A673 (cell line): ENCODE data around the gene GRIPAP1. TPM values are rescaled to one million over a fixed set of nuclear protein-coding genes. Genes with fewer than 3 reads are reported as not detected.
A peak's percentile ranks its signal among the peaks of the same experiment; 100 is the strongest.

ENCODE experiments used
- BruUV-seq: library from RNA; stranded (reverse); fragments of 400-500 nt; replicated peaks from 2 replicates; lab custom pipeline; 2021; lab: Mats Ljungman, UMichigan
- CTCF ChIA-PET: fragments of 300-600 bp; sonication (Branson Sonifier 250); formaldehyde crosslinking; loops from one replicate; lab custom pipeline; 2022; ENCODE audit warnings: antibody characterized with exemption; lab: Charles Lee
- POLR2A ChIA-PET: fragments of 300-600 bp; sonication (Branson Sonifier 250); formaldehyde crosslinking; loops from one replicate; lab custom pipeline; 2022; ENCODE audit warnings: antibody characterized with exemption; ENCODE audit not compliant: low non-redundant PET; lab: Charles Lee
- DNase-seq: peaks from one replicate; pipeline ENCODE4 v3.0.0-alpha.2; 2015; ENCODE audit warnings: low spot score
- H3K27ac ChIP-seq: fragments of 200-600 bp; sonication (generic); 2 replicates; pipeline ENCODE4 v1.5.1; 2016; ENCODE audit warnings: mixed run types, low read depth, mild to moderate bottlenecking, mixed read lengths, antibody characterized with exemption, low read length; ENCODE audit not compliant: poor library complexity, severe bottlenecking
- H3K27me3 ChIP-seq: fragments of 200-600 bp; sonication (generic); replicated peaks from 2 replicates; pipeline ENCODE4 v1.6.1; 2017; ENCODE audit warnings: mixed run types, low read depth, mild to moderate bottlenecking, mixed read lengths, antibody characterized with exemption, low read length; ENCODE audit not compliant: insufficient read depth, poor library complexity
- H3K36me3 ChIP-seq: fragments of 200-600 bp; sonication (generic); 2 replicates; pipeline ENCODE4 v1.6.1; 2016; ENCODE audit warnings: mixed run types, mild to moderate bottlenecking, mixed read lengths, antibody characterized with exemption, low read length; ENCODE audit not compliant: insufficient read depth, poor library complexity, severe bottlenecking
- H3K4me1 ChIP-seq: fragments of 200-600 bp; sonication (generic); 2 replicates; pipeline ENCODE4 v1.6.1; 2017; ENCODE audit warnings: mixed run types, mild to moderate bottlenecking, mixed read lengths, antibody characterized with exemption, low read length; ENCODE audit not compliant: insufficient read depth, poor library complexity, severe bottlenecking
- H3K4me3 ChIP-seq: fragments of 200-600 bp; sonication (generic); 2 replicates; pipeline ENCODE4 v1.5.1; 2016; ENCODE audit warnings: low read depth, mixed run types, mild to moderate bottlenecking, mixed read lengths, low read length; ENCODE audit not compliant: poor library complexity, severe bottlenecking
- H3K9me3 ChIP-seq: fragments of 200-600 bp; sonication (generic); 2 replicates; pipeline ENCODE4 v1.6.1; 2016; ENCODE audit warnings: mixed run types, low read depth, mild to moderate bottlenecking, mixed read lengths, antibody characterized with exemption, low read length; ENCODE audit not compliant: poor library complexity, severe bottlenecking
- EZH2 ChIP-seq: fragments of 200-600 bp; sonication (generic); IDR thresholded peaks from 2 replicates; pipeline ENCODE4 v1.6.1; 2017; ENCODE audit warnings: borderline replicate concordance, low read depth, mild to moderate bottlenecking, mixed read lengths, antibody characterized with exemption, low read length; ENCODE audit not compliant: poor library complexity, severe bottlenecking
- intact Hi-C: fragments of 100-400 bp; cut with micrococcal nuclease; formaldehyde crosslinking; loops from one replicate; pipeline ENCODE4 v1.10.0; 2022; ENCODE audit not compliant: unreplicated experiment
- total RNA-seq: library from RNA; stranded (reverse); gene quantifications from 2 replicates; pipeline ENCODE4 v1.2.3, GENCODE V29; 2021
- TF ChIP-seq, protein P1 (sequence below): fragments of 300-800, 200-600 bp; sonication (generic); conservative IDR thresholded peaks from 2 replicates; pipeline ENCODE4 v1.5.1; 2017; ENCODE audit warnings: low read depth, mild to moderate bottlenecking, antibody characterized with exemption, low read length, moderate library complexity, mixed read lengths

GRIPAP1 gene
- total RNA-seq, 1 experiment from 2014 or later: 64.0 TPM

DNA sequence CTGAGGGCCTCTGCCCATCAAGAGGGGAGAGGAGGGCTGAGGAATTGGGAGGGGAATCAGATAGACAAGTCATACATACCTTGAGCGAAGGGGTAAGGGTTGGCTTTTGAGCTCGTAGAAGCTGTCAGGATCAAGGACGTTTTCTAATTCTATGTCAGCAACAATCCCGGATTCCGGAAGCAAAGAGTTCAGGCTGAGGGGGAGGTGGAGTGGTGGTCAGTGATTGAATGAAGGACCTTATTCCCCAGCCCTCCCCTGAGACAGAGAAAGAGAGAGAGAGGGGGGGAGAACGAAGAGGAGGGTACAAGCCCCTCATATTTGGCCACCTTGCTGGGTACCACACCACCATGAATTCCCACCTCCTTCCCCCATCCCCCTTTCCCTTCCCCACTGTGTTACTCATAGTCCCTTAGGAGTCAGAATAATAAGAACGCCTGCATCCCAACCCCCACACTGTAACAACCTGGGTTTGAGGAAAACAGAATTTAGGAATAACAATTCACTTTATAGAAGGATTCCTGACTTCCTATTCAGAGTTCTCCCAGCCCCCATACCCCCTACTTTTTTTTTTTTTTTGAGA, 38.4 kb upstream of the GRIPAP1 start:
- BruUV-seq: TSS peak; percentile 80
- Histone ChIP-seq H3K27ac (peak overlapping the region; percentile 85), H3K4me1 (peaks cover 17% of the 10 kb centered on the region), H3K4me3 (peak overlapping the region; percentile 32), H3K36me3 (peaks cover 30% of the 10 kb centered on the region), H3K9me3 (no peaks in the 10 kb centered on the region), H3K27me3 (no peaks in the 10 kb centered on the region)
- intact Hi-C loops: no loop called here
- TF ChIP-seq EZH2: no peak
- TF ChIP-seq, protein P1, sequence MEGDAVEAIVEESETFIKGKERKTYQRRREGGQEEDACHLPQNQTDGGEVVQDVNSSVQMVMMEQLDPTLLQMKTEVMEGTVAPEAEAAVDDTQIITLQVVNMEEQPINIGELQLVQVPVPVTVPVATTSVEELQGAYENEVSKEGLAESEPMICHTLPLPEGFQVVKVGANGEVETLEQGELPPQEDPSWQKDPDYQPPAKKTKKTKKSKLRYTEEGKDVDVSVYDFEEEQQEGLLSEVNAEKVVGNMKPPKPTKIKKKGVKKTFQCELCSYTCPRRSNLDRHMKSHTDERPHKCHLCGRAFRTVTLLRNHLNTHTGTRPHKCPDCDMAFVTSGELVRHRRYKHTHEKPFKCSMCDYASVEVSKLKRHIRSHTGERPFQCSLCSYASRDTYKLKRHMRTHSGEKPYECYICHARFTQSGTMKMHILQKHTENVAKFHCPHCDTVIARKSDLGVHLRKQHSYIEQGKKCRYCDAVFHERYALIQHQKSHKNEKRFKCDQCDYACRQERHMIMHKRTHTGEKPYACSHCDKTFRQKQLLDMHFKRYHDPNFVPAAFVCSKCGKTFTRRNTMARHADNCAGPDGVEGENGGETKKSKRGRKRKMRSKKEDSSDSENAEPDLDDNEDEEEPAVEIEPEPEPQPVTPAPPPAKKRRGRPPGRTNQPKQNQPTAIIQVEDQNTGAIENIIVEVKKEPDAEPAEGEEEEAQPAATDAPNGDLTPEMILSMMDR: no peak
- DNase-seq: peak; percentile 17
- CTCF ChIA-PET: interaction anchor here (1.1 kb wide), 1 partner anchor 392 kb away, joined by 10 read pairs; no protein-coding TSS in a partner anchor
- POLR2A ChIA-PET: interaction anchor here (0.7 kb wide), 1 partner anchor 13 kb away, joined by 5 read pairs; no protein-coding TSS in a partner anchor

DNA sequence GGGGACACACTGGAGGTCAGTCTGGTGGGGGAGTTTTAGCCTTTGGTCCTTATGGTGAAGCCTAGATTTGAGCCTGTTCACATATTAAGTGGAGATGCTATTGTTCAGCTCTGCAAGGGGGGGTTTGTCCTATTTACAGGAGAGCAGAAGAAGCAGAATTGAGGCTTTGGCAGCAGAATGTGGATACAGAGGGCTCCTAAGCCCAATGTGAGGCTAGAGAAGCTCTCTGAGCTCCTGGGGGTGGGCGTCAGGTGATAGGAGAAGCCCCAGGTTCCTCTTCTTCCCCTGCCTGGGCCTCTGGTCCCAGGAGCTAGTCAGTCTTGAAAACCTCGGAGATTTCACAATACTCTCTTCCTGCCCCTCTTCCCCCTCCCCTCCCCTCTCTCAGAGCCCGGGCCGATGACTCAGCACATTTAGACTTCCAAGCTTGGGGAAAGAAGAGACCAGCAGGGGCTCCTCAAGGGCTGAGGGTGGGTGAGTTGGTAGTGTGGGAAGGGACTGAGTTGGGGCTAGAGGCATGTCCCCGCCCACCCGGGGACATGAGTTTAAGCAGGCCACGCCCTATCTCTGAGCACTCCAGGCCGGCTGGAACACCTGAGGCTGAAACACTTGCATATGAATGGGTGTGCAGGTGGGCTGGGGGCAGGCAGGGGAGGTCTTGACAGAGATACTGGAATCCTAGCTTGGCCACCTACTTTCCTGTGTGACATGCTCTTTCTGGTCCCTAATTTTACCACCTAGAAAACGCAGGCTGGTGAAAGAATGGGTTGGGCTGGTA, 37.7 kb upstream of the GRIPAP1 start:
- intact Hi-C loops: no loop called here
- Histone ChIP-seq H3K9me3 (no peaks in the 10 kb centered on the region), H3K27ac (peak overlapping the region; percentile 85), H3K27me3 (no peaks in the 10 kb centered on the region), H3K4me1 (peaks cover 17% of the 10 kb centered on the region), H3K4me3 (peak overlapping the region; percentile 32), H3K36me3 (peaks cover 31% of the 10 kb centered on the region)
- CTCF ChIA-PET: interaction anchor here (0.6 to 1.1 kb wide), 2 partner anchors 391 to 1774 kb away, joined by 3 to 10 read pairs; partner anchors contain the start of gene SHROOM4
- POLR2A ChIA-PET: interaction anchor here (0.7 kb wide), 1 partner anchor 13 kb away, joined by 5 read pairs; no protein-coding TSS in a partner anchor
- peak; percentile 97 for DNase-seq
- TF ChIP-seq, protein P1: no peak
- no peak for TF ChIP-seq EZH2
- BruUV-seq: no TSS peak

DNA sequence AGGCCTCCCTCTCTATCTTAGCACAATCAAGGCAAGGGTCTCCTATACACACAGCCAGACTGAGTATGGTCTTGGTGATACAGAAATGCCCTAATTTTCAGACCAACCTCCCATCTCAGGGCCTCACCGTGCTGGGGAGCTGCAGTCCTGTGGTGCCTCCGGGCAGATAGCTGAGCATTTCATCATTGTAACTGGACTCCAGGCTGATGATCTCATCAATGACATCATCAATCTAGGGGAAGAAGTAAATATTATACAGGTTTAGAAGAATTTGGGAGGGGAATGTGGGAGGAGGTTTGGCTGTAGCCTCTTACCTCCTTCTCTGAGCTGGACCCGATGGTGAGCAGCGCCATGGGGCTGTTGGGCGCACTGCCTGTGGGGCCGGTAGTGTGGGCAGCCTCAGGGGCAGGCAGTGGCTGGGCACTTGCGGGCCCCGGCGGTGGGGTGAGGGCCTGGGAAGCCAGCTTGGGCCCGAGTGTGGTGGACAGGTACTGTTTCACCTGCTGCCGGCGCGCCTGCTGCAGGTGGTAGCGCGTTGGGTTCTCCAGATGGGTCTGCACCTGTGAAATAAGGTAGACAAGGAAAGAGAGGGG, 35.9 kb upstream of the GRIPAP1 start:
- BruUV-seq: no TSS peak
- Histone ChIP-seq H3K27me3 (no peaks in the 10 kb centered on the region), H3K36me3 (peaks cover 37% of the 10 kb centered on the region), H3K4me1 (peaks cover 17% of the 10 kb centered on the region), H3K27ac (no peak overlapping the region), H3K4me3 (no peak overlapping the region), H3K9me3 (no peaks in the 10 kb centered on the region)
- no peak for DNase-seq
- POLR2A ChIA-PET: no interaction called here
- CTCF ChIA-PET: no interaction called here
- intact Hi-C loops: no loop called here
- TF ChIP-seq, protein P1: no peak
- TF ChIP-seq EZH2: no peak
